ENCODE measurements around the gene ECHS1.

Gene ECHS1

DNA sequence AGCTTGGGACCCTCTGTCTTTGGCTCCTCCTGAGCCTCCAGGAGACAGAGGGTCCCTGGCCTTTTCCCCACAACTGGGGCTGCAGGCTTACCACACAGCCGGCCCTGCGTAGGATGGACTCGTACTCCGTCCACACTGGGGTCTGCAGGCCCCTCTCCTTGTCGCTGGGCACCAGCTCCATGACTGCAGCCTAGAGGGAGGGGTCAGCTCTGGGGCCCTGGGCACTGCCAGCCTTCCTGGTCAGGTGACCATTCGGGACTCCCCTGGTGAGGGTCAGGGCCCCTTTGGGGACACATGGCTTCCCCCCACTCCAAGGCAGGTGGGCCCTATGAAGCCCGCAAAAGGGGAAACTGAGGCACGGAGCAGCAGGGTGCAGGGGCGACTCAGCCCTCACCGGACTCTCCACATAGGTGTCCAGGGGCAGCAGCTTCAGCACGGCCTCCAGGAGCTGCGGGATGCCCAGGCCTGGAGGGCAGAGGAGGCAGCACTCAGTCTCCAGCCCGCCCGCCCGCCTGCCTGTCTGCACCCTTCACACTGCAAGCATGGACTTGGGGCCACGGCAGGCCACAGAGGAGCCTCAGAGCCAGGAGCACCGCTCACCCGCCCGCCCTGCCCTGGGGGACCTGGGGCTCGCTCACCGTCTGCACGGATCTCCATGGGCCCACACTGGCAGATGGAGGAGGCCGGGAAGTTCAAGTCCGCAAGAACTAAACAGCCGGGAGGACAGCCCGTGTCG is 16.4 kb downstream of the ECHS1 start:
- no peak for DNase-seq

- DNase-seq: no peak
Observed at GRCh38 chr10:133355991-133356390, 17.2 kb downstream of the ECHS1 start.

DNA sequence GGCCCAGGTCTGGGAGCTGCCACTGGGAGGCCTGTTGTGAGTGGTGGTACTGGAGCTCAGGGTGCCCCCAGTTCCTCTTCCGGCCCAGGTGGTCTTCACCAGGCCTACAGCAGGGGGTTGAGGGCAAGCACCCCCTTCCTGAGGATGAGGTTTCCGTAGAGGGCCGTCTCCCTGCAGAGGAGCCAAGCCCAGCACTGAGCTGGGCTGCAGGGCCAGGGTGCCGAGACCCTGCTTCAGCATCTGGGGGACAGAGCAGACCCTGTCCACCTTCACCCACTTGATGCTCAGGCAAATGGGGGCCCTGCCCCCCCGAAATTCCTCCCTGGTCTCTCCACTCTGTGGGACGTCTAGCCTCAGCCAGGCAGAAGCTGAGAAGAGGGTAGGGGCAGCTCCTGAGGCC is 17.9 kb downstream of the ECHS1 start:
- DNase-seq: no peak

GRCh38 chr10:133354672-133355240 is 18.4 kb downstream of the ECHS1 start:
- no peak for DNase-seq

GRCh38 chr10:133353988-133354605 is 19.1 kb downstream of the ECHS1 start:
- DNase-seq: no peak

GRCh38 chr10:133353202-133353959 is 19.8 kb downstream of the ECHS1 start:
- no peak for DNase-seq

DNA sequence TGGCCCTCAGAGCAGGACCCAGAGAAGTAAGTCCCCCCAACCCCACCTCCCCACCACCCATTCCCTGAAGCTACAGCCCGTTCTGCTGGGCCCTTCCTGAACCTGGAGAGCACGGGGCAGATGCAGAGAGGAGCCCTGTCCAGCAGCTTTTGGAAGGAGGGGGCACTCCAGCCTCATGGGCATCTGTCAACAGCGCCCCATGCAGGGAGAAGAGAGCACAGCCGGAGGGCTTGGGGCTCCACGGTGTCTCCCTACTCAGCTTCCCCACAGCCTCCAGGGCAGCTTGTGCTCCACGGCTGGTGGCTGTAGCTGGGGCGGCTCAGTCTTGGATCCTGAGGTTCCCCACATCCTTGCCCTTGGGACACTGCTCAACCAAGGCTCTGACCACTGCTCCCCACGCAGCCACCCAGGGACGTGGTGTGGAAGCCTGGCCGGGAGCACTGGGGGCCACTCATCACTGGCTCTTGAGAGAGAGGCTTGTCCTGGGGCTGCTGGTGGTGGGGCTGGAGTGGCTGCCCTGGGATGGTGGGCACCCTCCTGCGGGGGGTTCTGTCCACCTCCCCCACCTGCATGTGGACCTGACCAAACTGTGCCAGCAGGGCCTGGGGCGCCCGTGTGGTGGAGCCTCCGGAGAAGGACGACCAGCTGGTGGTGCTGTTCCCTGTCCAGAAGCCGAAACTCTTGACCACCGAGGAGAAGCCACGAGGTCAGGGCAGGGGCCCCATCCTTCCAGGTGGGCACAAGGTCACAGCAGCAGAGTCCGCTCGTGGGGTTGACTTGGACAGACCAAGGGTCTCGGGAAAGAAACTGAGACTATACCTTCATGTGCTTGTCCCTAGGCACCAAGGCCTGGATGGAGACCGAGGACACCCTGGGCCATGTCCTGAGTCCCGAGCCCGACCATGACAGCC is 21.5 kb downstream of the ECHS1 start:
- no peak for DNase-seq

DNA sequence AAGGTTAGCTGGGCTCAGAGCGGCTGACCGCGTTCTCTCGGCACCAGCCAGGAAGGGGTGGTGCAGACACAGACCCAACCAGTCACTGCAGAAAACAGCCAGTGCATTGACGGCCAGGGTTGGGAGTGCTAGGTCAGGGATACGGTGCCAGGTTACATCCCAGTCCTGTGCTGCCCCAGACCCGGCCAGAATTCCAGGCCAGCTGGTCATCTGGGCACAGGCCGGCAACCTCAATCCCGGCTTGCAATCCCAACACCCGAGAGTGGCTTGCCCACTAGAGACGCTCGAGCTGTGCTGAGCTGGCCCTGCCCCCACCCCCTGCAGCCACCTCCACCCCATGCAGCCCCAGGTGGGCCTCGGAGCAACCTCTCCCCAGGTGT is 22.2 kb downstream of the ECHS1 start:
- no peak for DNase-seq

DNA sequence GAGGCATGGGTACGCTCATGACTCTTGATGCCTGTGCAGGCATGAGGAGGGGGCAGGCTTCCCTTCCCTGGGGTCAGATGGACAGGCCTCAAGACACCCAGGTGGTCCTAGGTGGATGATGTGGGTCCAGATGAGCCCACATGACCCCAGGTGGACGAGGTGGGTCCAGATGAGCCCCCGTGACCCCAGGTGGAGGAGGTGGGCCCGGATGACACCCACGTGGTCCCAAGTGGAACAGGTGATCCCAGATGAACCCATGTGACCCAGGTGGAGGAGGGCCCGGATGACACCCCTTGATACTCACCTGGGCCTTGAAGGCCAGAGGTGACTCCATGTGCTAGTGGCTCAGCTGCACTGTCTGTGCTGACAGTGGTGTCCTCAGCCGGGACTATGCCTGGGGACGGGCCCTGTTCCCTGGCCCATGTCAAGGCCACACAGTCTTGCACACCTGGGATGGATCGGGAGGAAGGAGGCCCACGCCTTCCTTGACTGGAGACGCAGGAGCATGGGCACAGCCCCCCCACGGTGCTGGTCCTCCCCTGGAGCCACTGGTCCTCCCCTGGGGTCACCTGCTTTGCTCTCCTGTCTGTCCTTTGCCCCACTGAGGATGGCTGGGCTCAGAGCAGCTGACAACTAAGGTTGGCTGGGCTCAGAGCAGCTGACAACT is 22.7 kb downstream of the ECHS1 start:
- no peak for DNase-seq

DNA sequence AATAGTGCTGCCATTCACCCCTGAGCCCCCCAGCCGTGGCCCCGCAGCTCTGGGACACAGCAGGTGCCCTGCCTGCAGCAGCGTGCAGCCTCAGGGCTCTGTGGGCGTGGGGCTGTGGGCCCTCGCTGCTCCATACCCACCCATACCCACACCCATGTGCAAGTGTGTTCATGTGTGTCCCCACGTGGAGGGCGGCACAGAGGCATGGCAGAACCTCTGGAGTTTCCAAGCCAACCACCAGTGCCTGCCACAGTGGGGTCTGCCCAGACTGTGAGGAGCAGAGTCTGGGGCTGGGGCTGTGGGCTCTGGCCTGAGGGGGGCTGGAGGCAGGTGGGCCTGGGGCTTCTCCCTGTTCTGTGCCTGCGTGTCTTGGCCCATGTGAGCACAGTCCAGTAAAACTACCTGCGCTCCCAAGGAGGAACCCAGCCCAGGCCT is 23.6 kb downstream of the ECHS1 start:
- no peak for DNase-seq

DNA sequence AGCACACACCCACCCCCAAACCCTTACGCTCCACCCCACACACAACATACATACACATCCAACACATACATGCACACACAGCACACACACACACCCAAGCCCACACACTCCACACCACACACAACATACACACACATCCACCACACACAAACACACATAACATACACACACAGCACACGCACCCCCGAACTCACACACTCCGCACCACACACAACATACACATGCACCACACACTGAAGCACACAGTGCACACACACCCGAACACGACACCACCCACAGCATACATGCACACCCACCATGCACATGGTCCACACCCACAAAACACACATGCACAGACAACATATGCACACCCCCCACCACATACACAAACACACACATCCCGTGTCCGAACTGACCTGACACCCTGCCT is 24.0 kb downstream of the ECHS1 start:
- DNase-seq: no peak

DNA sequence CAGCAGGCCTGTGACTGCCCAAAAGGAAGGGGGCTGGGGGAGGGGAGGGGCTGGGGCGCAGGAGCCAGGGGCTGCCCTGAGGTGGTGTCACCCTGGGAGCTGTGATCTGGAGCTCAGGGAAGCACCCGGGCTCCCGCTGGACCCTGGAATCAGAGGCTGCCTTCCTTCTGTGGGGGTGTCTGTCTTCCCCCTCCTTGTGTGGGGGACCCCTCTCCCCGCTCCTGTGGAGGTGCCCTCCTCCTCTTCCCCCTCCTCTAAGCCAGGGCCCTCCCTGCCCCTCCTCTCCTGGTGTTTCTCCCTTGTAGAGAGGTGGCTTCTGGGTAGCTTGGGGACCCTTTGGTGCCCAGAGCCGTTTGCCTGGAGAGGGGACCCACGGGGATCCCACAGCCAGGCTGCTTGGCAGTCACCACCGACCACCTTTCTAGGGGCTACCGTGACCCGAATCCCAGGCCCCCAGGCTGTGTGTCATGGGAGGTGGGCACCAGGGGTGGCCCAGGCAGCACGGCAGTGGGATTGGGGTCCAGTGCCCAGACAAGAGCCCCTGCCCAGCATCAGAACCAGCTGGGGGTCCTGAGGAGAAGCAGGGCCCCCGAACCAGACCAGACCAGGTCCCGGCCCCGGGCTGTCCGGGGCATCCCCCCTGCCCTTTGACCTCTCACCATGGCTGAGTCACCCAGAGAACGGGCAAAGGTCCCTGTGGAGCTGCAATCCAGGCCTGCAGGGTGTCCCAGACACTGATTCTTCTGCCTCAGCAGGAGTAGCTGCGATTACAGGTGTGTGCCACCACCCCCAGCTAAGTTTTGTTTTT is 25.2 kb downstream of the ECHS1 start:
- no peak for DNase-seq

DNA sequence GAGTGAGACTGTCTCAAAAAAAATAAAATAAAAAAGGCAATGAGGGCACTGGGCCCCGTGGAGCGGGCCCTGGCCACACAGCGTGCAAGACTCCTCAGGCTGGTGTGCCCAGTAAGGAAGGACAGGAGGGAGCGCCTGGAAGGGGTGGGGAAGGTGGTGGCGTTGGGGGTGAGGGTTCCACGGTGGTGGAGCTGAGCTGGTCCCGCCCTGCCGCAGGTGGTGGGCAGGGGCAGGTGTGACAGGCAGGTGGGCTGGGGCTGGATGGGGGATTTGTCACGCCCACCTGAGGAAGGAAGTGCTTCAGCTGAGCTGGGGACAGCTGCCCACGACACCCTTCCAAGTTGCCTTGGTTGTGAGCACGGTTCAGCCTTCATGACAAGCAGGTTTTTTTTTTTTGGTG is 26.7 kb downstream of the ECHS1 start:
- no peak for DNase-seq

GRCh38 chr10:133344236-133344635 is 28.9 kb downstream of the ECHS1 start:
- DNase-seq: no peak

- DNase-seq: no peak
Observed at GRCh38 chr10:133343558-133343957, 29.6 kb downstream of the ECHS1 start.

DNA sequence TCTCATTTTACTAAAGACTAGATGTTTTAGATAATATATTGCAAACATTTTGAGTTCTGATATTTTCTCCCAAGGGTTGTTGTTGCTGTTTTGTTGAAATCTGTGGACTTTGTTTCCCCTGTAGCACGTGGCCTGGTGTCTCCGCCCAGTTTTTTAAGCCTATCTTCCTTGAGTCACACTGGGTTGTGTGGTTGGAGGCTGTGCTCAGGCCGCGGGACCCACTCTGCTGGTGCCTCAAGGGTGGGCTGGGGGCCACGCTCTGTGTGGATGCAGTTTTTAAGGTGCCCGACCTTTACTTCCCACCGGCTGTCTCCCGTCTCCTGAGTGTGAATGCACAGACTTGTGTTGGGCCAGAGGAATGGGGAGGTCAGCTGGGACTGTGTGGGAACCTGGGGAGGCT is 30.2 kb downstream of the ECHS1 start:
- DNase-seq: no peak

- DNase-seq: no peak
Observed at GRCh38 chr10:133341983-133342382, 31.2 kb downstream of the ECHS1 start.

GRCh38 chr10:133339708-133340380 is 33.3 kb downstream of the ECHS1 start:
- DNase-seq: no peak

DNA sequence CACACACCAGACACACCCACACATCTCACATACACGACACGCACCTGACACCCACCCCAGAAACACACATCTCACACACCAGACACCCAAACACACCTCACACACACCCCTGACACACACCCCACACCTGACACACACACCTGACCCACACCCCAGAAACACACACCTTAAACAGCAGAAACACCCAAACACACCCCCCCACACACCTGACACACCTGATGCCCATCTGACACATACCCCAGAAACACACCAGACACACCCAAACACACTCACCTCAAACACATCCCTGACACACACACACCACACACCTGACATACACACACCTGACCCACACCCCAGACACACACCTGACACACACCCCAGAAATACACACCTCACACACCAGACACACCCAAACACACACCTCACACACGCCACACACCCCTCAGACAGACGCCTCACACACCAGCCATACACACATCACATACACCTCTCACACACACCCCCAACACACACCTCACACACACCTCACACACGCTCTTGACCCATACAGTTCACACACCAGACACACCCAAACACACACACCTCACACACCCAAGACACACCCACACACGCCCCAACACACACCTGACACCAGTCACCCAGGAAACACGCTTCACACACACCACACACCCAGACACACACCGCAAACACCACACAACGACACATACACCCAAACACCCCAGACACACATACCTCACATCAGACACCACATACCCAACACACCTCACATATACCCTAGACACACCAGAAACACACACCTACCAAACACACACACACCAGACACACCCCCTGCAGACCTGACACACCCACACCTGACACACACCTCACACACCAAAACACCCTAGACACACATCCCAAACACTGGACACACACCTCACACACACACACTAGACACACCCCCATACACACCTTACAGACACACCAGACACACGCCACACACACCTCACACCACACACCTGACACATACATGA is 34.8 kb downstream of the ECHS1 start:
- DNase-seq: no peak
